ENCODE measurements around the gene MTRF1L.
"Not testable (repeated sequence)": the region's sequence is repeated elsewhere in the genome, so short reads cannot be mapped to it uniquely, and the experiment has no call there.

MTRF1L gene

GRCh38 chr6:152973916-152974315, 28.6 kb downstream of the MTRF1L start:
- DNase-seq (ENCODE audit: low read depth, low spot score): no peak

- no peak for DNase-seq (ENCODE audit: low read depth, low spot score)
Measured at GRCh38 chr6:152969688-152970418, 32.7 kb downstream of the MTRF1L start.

GRCh38 chr6:152966168-152966894, 36.2 kb downstream of the MTRF1L start:
- DNase-seq (ENCODE audit: low read depth, low spot score): not testable (repeated sequence)

- DNase-seq (ENCODE audit: low read depth, low spot score): no peak
Measured at GRCh38 chr6:152959333-152959732, 43.2 kb downstream of the MTRF1L start.

- no peak for DNase-seq (ENCODE audit: low read depth, low spot score)
Measured at GRCh38 chr6:152957796-152958195, 44.7 kb downstream of the MTRF1L start.

- no peak for DNase-seq (ENCODE audit: low read depth, low spot score)
Measured at GRCh38 chr6:152954443-152954842, 48.1 kb downstream of the MTRF1L start.

GRCh38 chr6:152952866-152953509, 49.5 kb downstream of the MTRF1L start:
- DNase-seq (ENCODE audit: low read depth, low spot score): no peak

- no peak for DNase-seq (ENCODE audit: low read depth, low spot score)
Measured at GRCh38 chr6:152952045-152952444, 50.5 kb downstream of the MTRF1L start.

GRCh38 chr6:152950240-152950639, 52.3 kb downstream of the MTRF1L start:
- DNase-seq (ENCODE audit: low read depth, low spot score): no peak

- DNase-seq (ENCODE audit: low read depth, low spot score): no peak
Measured at GRCh38 chr6:152948150-152948768, 54.2 kb downstream of the MTRF1L start.

- DNase-seq (ENCODE audit: low read depth, low spot score): no peak
Measured at GRCh38 chr6:152946995-152947394, 55.5 kb downstream of the MTRF1L start.

- DNase-seq (ENCODE audit: low read depth, low spot score): no peak
Measured at GRCh38 chr6:152946484-152946883, 56.0 kb downstream of the MTRF1L start.

- DNase-seq (ENCODE audit: low read depth, low spot score): no peak
Measured at GRCh38 chr6:152943260-152943897, 59.1 kb downstream of the MTRF1L start.

GRCh38 chr6:152942319-152942869, 60.1 kb downstream of the MTRF1L start:
- DNase-seq (ENCODE audit: low read depth, low spot score): no peak

- no peak for DNase-seq (ENCODE audit: low read depth, low spot score)
Measured at GRCh38 chr6:152941746-152942145, 60.8 kb downstream of the MTRF1L start.

All from activated naive CD8-positive, alpha-beta T cell treated with anti-CD3 and anti-CD28 coated beads, Interleukin-2, amount 50 U/mL, for 16 hours (primary cell).